Neutrophil (primary cell): ENCODE measurements around the gene BEX2.

ENCODE experiments used
- H3K27ac ChIP-seq: fragments of 200-600 bp; sonication (generic); 2 replicates; pipeline ENCODE4 v1.5.1; 2016; ENCODE audit warnings: mild to moderate bottlenecking, moderate library complexity
- H3K27me3 ChIP-seq: fragments of 200-600 bp; sonication (generic); 2 replicates; pipeline ENCODE4 v1.6.0; 2016; ENCODE audit warnings: mild to moderate bottlenecking
- H3K36me3 ChIP-seq: fragments of 200-600 bp; sonication (generic); 2 replicates; pipeline ENCODE4 v1.5.1; 2017
- H3K4me1 ChIP-seq, 2 experiments: fragments of 200-600 bp in 1 of 2; sonication (generic) in 1 of 2; 1 replicate in 1 of 2; 2 replicates in 1 of 2; pipeline versions ENCODE4 v1.5.1 to v1.6.1; 2013 to 2016; ENCODE audit warnings: low read depth in 1 of 2, low read length in 1 of 2, mild to moderate bottlenecking in 1 of 2, moderate library complexity in 1 of 2; ENCODE audit not compliant: control insufficient read depth in 1 of 2, insufficient read depth in 1 of 2
- H3K4me3 ChIP-seq, 2 experiments: fragments of 200-600 bp in 1 of 2; sonication (generic) in 1 of 2; 1 replicate in 1 of 2; 2 replicates in 1 of 2; pipeline ENCODE4 v1.5.1; 2013 to 2016; ENCODE audit warnings: low read depth in 1 of 2, low read length in 1 of 2, mild to moderate bottlenecking in 1 of 2, moderate library complexity in 1 of 2
- H3K9me3 ChIP-seq: fragments of 200-600 bp; sonication (generic); 2 replicates; pipeline ENCODE4 v1.5.1; 2016
- CTCF ChIP-seq: fragments of 200-600 bp; sonication (generic); IDR thresholded peaks from 2 replicates; pipeline ENCODE4 v1.5.1; 2016; ENCODE audit warnings: antibody characterized with exemption

BEX2 gene

GRCh38 chrX:103293118-103293517, 17.7 kb downstream of the BEX2 start:
- no peaks in the 10 kb centered on the region for H3K9me3 ChIP-seq
- H3K36me3 ChIP-seq: no peaks in the 10 kb centered on the region
- no peak overlapping the region for H3K27ac ChIP-seq
- no peaks in the 10 kb centered on the region for H3K4me1 ChIP-seq
- H3K27me3 ChIP-seq: no peaks in the 10 kb centered on the region
- H3K4me3 ChIP-seq: no peak overlapping the region
- TF ChIP-seq CTCF: no peak

- H3K4me3 ChIP-seq: no peak overlapping the region
- peaks cover 37% of the 10 kb centered on the region for H3K27me3 ChIP-seq
- H3K4me1 ChIP-seq: no peaks in the 10 kb centered on the region
- no peak for TF ChIP-seq CTCF
- no peak overlapping the region for H3K27ac ChIP-seq
- H3K36me3 ChIP-seq: no peaks in the 10 kb centered on the region
- no peaks in the 10 kb centered on the region for H3K9me3 ChIP-seq
These were observed 31.2 kb downstream of the BEX2 start for GRCh38 chrX:103279624-103280023.

- H3K27ac ChIP-seq: no peak within 1 kb of the TSS
- no peak for TF ChIP-seq CTCF
- no peaks in the 10 kb centered on the region for H3K36me3 ChIP-seq
- peaks cover 40% of the 10 kb centered on the region for H3K27me3 ChIP-seq
- H3K4me3 ChIP-seq: no peak within 1 kb of the TSS
- no peaks in the 10 kb centered on the region for H3K9me3 ChIP-seq
- no peaks in the 10 kb centered on the region for H3K4me1 ChIP-seq
These were observed 34.2 kb downstream of the BEX2 start, which contains the start of gene TCEAL5 for GRCh38 chrX:103276581-103277002. TSS of gene TCEAL5 (minus strand) at chrX:103276750. CDS start at chrX:103274563, 2,187 bp downstream.

- no peak overlapping the region for H3K4me3 ChIP-seq
- no peak for TF ChIP-seq CTCF
- no peaks in the 10 kb centered on the region for H3K36me3 ChIP-seq
- no peaks in the 10 kb centered on the region for H3K9me3 ChIP-seq
- peaks cover 40% of the 10 kb centered on the region for H3K27me3 ChIP-seq
- no peaks in the 10 kb centered on the region for H3K4me1 ChIP-seq
- H3K27ac ChIP-seq: no peak overlapping the region
These were observed 34.7 kb downstream of the BEX2 start for GRCh38 chrX:103275947-103276567.

GRCh38 chrX:103274284-103274683, 36.5 kb downstream of the BEX2 start:
- no peak for TF ChIP-seq CTCF
- H3K4me3 ChIP-seq: no peak overlapping the region
- H3K27ac ChIP-seq: no peak overlapping the region
- peaks cover 40% of the 10 kb centered on the region for H3K27me3 ChIP-seq
- H3K9me3 ChIP-seq: no peaks in the 10 kb centered on the region
- H3K4me1 ChIP-seq: no peaks in the 10 kb centered on the region
- no peaks in the 10 kb centered on the region for H3K36me3 ChIP-seq
